Gastrocnemius medialis (tissue), 4 donors: Measurements from ENCODE around the gene SYT9.

Source experiments
- POLR2A ChIP-seq, 2 donors: fragments of 450-650 bp; IDR thresholded peaks; one replicate each; pipeline ENCODE4 v1.6.1; 2017; ENCODE audit warnings: antibody characterized with exemption in 2 of 2, mild to moderate bottlenecking in 2 of 2, moderate library complexity in 2 of 2
- TF ChIP-seq, protein P1 (sequence below), 5 experiments: fragments of 450-650 bp in 3 of 5; fragments of 200-600 bp in 2 of 5; sonication (generic) in 2 of 5; IDR thresholded peaks in 4 of 5; conservative IDR thresholded peaks in 1 of 5; 1 replicate in 4 of 5; 2 replicates in 1 of 5; pipeline ENCODE4 v1.5.1; 2016 to 2019; ENCODE audit warnings: antibody characterized with exemption in 5 of 5, mild to moderate bottlenecking in 3 of 5, moderate library complexity in 3 of 5

DNA sequence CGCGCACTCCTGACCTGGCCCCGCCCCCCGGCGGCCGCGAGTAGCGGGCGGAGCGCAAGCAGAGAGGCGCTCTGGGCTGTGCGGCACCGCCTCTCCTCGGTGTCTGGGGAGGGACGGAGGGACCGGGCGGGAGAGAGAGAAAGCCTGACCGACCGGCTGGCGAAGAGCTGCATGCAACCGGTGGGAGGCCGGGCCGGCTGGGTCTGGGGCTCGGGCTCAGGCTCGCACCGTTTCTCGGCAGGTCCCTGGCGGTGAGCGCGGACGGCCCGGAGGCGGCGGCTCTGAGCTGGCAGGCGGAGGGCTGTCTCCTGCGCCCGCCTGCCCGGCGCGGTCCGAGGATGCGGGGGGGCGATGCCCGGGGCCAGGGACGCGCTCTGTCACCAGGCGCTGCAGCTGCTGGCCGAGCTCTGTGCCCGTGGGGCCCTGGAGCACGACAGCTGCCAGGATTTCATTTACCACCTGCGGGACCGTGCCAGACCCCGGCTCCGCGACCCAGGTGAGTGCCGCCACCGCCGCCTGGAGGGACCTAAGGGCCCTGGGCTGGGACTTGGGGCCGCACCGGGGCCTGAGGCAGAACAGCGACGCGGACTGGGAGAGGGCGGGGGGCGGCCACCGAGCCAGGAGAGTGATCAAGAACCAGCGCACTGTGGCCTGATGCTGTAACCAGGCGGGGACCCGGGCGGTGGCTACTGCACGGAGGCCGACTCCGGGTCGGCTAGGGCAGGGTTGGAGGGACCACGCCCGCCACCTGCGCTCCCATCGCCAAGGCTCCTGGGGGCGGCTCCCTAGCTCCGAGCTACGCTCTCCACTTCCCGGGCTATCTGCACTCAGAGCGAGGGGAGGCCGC, at the start of gene SYT9:
- TF ChIP-seq, protein P1, sequence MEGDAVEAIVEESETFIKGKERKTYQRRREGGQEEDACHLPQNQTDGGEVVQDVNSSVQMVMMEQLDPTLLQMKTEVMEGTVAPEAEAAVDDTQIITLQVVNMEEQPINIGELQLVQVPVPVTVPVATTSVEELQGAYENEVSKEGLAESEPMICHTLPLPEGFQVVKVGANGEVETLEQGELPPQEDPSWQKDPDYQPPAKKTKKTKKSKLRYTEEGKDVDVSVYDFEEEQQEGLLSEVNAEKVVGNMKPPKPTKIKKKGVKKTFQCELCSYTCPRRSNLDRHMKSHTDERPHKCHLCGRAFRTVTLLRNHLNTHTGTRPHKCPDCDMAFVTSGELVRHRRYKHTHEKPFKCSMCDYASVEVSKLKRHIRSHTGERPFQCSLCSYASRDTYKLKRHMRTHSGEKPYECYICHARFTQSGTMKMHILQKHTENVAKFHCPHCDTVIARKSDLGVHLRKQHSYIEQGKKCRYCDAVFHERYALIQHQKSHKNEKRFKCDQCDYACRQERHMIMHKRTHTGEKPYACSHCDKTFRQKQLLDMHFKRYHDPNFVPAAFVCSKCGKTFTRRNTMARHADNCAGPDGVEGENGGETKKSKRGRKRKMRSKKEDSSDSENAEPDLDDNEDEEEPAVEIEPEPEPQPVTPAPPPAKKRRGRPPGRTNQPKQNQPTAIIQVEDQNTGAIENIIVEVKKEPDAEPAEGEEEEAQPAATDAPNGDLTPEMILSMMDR (IDR thresholded peaks at IDR 0.05 in 4 of 5, conservative IDR thresholded peaks at IDR 0.05 in 1 of 5) = no peak
- no peak for TF ChIP-seq POLR2A (IDR thresholded peaks at IDR 0.05)
